NCI-H1048 (cell line): ENCODE results near the gene RNF26.

Source experiments
- DNase-seq: peaks from one replicate; lab custom pipeline; 2025; lab: John Stamatoyannopoulos, UW

Gene RNF26

GRCh38 chr11:119316016-119316728 is 18.2 kb upstream of the RNF26 start:
- no peak for DNase-seq

GRCh38 chr11:119316729-119317591 is 17.4 kb upstream of the RNF26 start, which contains the start of gene MCAM:
TSS of gene MCAM (minus strand) at chr11:119317130. CDS start at chr11:119317101, 29 bp downstream.
- no peak for DNase-seq

- DNase-seq, result no peak
Observed at GRCh38 chr11:119317592-119318239, 16.6 kb upstream of the RNF26 start.

GRCh38 chr11:119318240-119319135 is 15.8 kb upstream of the RNF26 start:
- no peak for DNase-seq

- DNase-seq, result no peak
Observed at GRCh38 chr11:119319136-119319699, 15.1 kb upstream of the RNF26 start.

DNA sequence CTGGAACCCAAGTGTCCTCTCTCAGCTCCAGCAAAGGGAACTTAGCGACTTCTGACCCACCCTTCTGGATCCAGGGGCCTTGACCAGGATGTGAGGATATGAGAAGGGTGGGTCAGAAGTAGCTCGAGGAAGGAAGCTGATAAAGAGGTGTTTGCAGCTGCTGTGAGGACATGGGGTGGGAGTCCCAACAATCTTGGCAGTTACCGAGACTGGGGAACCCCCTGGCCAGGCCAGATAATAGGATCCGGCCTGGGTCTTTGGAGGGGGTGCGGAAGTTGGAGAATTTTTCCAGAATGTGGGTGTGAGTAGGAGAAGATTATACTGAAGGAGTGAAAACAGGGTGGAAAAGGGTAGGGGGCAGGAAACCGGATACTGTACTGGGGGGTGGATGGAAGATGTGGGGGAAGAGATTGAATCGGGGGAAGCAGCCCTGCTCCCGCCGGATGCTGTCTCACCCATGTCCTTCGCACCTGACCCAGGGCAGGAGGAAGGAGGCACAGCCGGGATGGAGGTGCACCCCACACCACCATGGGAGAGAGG is 14.6 kb upstream of the RNF26 start:
- DNase-seq, result no peak

DNA sequence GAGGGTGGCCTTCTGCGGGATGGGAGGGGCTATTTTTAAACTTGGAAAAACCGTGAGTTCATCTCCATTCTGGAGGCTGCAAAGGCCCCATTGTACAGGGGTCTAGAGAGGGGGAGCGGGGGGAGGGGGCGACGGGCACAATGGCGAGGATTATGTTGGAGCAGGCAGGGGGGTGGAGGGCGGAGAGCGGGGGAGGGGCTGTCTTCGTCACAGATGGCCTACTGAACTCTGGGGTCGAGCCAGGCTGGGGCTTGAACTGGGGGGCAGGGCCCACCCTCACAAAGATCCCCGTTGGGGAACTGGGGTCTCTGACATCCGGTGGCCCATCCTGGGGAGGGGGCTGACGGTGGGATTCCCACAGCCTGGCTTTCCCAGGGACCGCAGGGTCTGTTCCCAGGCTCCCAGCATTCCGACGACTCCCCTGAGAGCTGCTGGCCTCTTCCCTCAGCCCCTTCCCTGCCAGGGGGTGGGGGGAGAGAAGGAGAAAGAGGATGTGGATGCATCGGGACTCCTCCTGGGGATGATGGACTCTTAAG is 14.0 kb upstream of the RNF26 start:
- no peak for DNase-seq

DNA sequence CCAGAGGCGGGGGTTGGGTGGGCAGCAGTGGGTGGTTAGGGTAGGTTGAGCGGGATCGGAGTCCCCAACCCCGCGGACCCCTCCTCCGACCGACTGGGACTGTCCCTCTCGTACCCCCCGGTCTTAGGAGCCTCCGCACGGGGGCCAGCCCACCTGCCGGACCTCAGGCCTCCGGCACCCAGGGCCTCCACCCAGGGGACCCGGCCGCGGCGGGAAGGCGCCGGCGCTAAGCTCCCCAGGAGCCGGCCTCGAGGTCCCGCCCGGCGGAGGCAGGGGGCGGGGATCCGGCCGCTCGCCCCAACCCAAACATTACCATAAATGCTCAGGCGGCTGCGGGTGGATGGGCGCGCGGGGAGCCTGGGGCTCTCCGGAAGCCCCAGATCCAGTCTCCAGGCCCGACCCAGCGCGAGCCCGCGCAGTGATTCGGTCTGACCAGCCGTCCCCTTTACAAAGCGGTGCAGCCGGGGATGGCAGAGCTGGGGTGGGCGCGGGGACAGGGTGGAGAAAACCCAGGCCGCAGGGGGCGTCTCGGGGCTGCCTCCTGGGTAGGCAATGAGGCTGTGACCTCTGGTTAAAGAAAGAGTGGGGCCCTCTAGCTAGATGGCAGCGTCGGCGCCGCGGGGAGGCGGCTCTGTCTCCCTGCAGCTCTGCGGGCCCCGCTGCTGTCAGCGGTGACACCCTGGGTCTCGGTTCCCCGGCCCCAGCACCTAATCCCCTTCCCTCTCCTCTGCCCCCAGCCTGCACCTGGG is 13.4 kb upstream of the RNF26 start:
- DNase-seq, result no peak

- DNase-seq, result no peak
Observed at GRCh38 chr11:119322360-119322739, 12.0 kb upstream of the RNF26 start.

- no peak for DNase-seq
Observed at GRCh38 chr11:119322921-119323531, 11.3 kb upstream of the RNF26 start.

DNA sequence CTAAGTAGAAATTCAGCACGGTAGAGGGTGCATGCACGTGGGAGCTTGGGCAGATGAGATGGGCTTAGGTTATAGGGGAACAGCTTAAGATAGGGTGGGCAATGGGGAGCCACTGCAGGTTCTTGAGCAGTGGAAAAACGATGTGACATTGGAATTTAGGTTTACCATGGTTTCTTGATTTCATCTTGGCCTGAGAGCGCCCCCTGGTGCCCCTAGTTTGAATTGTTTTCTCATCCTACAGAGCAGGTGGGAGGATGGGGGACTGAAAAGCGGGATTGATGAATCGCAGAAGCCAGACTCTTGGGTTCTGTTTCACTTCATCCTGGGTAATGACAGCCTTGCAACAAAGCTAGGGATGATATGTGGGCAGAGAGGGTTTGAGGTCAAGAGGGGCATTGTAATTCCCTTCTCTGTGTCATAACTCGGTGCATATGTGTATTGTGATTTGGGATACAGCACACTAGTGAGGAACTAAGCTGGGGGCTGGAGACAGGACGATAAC is 10.7 kb upstream of the RNF26 start:
- DNase-seq, result no peak

- no peak for DNase-seq
Observed at GRCh38 chr11:119324189-119324588, 10.1 kb upstream of the RNF26 start.

- no peak for DNase-seq
Observed at GRCh38 chr11:119329320-119329719, 5.0 kb upstream of the RNF26 start.

DNA sequence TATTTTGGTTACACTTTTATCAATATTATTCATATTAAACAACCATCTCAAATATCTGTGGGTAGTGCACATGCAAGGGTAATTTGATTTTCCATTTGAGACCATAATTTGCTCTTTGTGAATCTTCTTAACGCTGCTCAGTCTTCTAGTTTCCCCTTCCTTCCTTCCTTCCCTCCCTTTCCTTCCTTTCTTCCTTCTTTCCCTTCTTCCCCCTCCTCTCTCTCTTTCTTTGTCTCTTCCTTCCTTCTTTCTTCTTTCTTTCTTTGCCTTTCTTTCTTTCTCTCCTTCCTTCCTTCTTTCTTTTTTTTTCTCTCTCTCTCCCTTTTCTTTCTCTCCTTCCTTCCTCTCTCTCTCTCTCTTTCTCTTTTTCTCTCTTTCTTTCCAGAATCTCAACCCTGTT is 4.1 kb upstream of the RNF26 start:
- DNase-seq, result no peak

- no peak for DNase-seq
Observed at GRCh38 chr11:119332111-119332765, 2.1 kb upstream of the RNF26 start.

DNA sequence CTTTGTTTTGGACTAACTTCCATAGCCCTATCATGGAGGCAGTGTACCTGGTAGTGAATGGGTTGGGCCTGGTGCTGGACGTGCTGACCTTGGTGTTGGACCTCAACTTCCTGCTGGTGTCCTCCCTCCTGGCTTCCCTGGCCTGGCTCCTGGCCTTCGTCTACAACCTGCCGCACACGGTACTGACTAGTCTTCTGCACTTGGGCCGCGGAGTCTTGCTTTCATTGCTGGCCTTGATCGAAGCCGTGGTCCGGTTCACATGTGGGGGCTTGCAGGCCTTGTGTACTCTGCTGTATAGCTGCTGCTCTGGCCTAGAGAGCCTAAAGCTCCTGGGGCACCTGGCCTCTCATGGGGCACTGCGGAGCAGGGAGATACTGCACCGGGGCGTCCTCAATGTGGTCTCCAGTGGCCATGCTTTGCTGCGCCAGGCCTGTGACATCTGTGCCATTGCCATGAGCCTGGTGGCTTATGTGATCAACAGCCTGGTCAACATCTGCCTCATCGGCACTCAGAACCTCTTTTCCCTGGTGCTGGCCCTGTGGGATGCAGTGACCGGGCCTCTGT is 846 bp downstream of the RNF26 start:
- DNase-seq, result no peak

DNA sequence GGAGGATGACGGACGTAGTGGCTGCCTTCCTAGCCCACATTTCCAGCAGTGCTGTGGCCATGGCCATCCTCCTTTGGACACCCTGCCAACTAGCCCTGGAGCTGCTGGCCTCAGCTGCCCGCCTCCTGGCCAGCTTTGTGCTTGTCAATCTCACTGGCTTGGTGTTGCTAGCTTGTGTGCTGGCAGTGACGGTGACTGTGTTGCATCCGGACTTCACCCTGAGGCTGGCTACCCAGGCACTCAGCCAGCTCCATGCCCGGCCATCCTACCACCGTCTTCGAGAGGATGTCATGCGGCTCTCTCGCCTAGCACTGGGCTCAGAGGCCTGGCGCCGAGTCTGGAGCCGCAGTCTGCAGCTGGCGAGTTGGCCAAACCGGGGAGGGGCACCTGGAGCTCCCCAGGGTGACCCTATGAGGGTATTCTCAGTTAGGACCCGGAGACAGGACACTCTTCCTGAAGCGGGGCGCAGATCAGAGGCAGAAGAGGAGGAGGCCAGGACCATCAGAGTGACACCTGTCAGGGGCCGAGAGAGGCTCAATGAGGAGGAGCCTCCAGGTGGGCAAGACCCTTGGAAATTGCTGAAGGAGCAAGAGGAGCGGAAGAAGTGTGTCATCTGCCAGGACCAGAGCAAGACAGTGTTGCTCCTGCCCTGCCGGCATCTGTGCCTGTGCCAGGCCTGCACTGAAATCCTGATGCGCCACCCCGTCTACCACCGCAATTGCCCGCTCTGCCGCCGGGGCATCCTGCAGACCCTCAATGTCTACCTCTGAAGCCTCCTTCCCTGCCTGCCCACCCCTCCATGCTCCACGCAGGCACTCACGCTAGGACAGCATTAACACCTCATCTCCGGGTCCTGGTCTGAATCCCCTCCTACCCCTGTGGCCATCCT is 1.6 kb downstream of the RNF26 start:
- no peak for DNase-seq
